WI38 (cell line): ENCODE results near the gene LRRC26.

Experiments
- H3K4me3 ChIP-seq: 2 replicates; pipeline ENCODE4 v1.5.1; 2011; ENCODE audit warnings: low read depth, mild to moderate bottlenecking, control low read depth, low read length
- TF ChIP-seq, protein P1 (sequence below): IDR thresholded peaks from 2 replicates; pipeline ENCODE4 v1.5.1; 2012; ENCODE audit warnings: low read depth, mild to moderate bottlenecking, control low read depth, low read length

LRRC26 gene

DNA sequence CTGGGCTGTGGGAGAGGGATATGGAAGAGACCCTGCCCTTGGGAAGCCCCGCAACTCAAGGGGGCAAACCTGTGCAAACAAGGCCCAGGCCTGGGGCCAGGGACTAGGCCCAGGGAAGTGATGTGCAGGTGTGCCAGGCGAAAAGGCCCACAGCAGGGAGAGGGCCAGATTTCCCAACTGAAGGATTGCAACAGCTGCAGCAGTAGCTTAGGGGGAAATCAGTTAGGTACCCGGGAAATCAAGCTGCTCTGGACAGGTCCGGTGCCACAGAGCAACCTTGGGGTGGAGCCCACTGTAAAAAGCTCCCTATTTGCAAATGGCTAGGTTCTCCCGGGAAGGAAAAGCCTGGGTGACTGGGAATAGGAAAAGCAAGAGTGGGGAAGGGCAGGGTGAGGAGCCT is 20.5 kb downstream of the LRRC26 start:
- no peak overlapping the region for H3K4me3 ChIP-seq
- TF ChIP-seq, protein P1, sequence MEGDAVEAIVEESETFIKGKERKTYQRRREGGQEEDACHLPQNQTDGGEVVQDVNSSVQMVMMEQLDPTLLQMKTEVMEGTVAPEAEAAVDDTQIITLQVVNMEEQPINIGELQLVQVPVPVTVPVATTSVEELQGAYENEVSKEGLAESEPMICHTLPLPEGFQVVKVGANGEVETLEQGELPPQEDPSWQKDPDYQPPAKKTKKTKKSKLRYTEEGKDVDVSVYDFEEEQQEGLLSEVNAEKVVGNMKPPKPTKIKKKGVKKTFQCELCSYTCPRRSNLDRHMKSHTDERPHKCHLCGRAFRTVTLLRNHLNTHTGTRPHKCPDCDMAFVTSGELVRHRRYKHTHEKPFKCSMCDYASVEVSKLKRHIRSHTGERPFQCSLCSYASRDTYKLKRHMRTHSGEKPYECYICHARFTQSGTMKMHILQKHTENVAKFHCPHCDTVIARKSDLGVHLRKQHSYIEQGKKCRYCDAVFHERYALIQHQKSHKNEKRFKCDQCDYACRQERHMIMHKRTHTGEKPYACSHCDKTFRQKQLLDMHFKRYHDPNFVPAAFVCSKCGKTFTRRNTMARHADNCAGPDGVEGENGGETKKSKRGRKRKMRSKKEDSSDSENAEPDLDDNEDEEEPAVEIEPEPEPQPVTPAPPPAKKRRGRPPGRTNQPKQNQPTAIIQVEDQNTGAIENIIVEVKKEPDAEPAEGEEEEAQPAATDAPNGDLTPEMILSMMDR, result no peak

DNA sequence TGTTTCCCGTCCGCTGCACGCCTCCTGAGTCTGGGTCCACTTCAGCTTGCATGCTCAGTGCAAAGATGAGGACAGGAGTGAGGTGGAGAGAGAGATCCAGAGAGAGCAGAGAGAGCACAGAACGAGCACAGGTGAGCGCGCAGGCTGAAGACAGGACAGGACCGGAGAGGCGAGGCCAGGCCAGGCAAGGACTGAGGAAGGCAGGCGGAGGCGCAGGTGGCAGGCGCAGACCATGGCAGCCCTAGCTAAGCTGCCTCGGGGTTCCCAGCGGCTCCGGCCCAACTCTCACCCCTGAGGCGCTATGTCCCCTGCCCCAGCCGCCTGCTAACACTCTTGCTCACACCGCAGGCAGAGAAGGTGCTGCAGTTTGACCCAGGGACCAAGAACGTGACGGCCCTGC is 21.2 kb downstream of the LRRC26 start:
- TF ChIP-seq, protein P1, result no peak

DNA sequence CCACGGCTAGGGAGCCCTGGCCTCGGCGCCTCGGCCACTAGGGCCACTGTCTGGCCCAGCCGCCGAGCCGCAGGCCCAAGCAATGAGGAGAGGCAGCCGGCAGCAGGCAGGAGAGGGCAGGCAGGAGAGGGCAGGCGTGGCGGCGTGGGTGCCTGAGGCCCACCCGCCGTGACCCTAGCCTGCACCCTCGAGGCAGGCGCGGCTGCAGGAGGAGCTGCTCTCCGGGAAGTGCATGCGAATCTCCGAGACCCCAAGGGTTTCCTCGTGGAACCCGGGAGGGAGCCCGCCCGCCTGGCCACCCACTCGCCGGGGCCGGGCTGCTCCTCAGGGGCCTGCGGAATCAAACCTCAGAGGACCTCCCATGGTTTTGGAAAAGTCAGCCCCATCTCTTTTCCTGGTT is 21.6 kb downstream of the LRRC26 start:
- TF ChIP-seq, protein P1, result no peak
- no peak overlapping the region for H3K4me3 ChIP-seq

More for the DNA sequence above, 21.2 kb downstream of the LRRC26 start:
- no peak overlapping the region for H3K4me3 ChIP-seq

DNA sequence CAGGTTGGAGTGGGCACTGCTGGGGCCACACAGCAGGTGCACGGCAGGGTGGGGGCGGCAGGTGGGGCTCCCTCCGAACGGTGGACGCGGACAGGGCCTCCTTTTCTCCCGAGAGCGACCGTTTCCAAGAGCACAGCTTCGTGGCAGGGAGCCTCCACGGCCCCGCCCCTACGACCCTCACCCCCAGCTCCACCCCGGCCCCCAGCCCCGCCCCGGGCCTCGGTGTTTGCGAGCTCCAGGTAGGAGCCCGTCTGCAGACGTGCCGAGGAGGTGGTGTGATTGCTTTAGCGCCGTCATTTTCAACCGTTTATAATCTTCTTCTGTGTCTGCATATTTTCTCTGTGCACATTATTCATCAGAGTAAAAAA is 22.1 kb downstream of the LRRC26 start:
- TF ChIP-seq, protein P1, result no peak
- no peak overlapping the region for H3K4me3 ChIP-seq

DNA sequence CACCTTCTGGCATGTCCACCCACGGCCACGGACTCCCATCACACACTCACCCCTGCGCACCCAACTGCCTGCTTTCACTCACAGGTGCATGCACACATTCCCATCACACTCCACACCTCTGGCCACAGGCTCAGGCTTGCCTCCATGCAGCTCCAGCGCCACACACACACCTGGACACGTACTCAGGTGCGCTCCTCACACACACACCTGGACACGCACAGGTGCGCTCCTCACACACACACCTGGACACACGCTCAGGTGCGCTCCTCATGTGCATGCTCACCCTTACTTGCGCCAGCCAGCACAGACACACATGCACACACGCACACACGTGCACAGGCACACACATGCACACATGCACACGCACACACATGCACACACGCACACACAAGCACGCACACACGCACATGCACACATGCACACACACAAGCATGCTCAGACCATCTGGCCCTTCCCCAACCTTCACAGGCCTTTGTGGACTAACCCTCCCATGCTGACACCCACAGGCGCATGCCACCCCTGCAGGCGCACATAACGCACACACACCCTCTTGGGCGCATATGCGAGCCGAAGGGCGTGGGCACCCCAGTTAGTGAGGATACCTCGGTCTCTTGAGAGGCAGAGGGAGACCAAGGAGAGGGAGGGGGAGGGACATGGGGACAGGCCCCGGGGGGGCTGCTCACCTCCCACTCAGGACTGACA is 22.6 kb downstream of the LRRC26 start:
- TF ChIP-seq, protein P1, result no peak
- no peak overlapping the region for H3K4me3 ChIP-seq

DNA sequence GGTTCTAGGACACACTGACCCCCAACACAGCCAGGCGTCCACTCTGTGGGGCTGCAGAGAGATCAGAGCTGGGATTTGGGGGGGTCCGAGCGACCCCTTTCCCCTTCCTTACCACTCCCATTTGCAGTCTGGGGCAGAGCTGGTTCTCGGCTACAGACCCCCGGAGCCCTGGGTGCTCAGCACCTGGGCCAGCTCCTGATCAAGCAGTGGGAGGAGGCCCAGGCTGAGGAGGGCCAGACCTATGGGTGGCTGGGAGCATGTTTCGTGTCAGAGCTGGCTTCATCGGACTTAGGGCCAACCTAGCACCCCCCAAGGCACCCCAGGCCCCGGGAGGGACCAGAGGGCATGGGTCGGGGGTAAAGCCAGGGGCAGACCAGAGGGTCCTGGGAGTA is 23.3 kb downstream of the LRRC26 start:
- TF ChIP-seq, protein P1, result no peak
- H3K4me3 ChIP-seq, result no peak overlapping the region

DNA sequence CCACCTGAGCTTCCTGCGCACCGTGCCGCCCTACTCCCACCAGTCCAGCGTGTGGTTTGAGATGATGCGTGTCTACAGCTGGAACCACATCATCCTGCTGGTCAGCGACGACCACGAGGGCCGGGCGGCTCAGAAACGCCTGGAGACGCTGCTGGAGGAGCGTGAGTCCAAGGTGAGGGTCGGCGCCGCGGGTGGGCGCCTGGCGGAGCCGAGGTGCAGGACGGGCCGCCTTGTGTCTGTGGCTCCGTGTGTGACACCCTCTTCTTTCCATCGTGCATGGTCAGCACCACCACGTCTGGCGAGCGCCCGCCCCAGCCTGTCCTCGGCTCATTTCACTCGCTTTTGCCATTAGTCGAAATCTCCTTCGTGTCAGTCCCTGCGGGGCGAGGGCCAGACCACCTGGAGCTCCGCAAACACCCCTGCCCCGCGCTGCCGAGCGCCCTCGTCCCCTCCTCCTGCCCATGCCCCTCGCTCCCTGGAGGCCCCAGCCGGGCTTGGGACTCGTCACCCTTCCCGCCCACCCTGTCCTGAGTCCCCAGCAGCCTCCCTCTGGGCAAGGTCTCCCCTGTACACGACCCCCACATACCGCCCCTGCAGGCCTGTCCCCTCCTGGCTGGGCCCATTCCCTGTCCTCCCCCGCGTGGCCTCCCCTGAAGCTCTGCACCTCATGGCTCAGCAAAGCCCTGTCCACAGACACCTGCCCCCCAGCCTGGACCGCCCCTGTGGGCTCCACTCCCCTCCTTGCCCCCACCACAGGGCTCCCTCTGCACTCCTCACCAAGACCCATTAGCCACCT is 23.9 kb downstream of the LRRC26 start:
- TF ChIP-seq, protein P1, result no peak
- no peak overlapping the region for H3K4me3 ChIP-seq
